ENCODE data around the gene RASAL2.

GRCh38 chr1:178161516-178161915 lies 67.6 kb downstream of the RASAL2 start:
- TF ChIP-seq CTCF (IDR thresholded peaks at IDR 0.05), result no peak
- no peak for TF ChIP-seq EZH2 (IDR thresholded peaks at IDR 0.05; ENCODE audit: borderline replicate concordance, insufficient read depth, low read depth, low read length, poor library complexity, severe bottlenecking)
